HG03558 (cell line): ENCODE data around the gene MRAS.
"Not testable (repeated sequence)": the region's sequence is repeated elsewhere in the genome, so short reads cannot be mapped to it uniquely, and the experiment has no call there.

Source experiments
- ATAC-seq: cut with Tn5 transposase; IDR thresholded peaks from one replicate; pipeline ENCODE4 v1.9.1; 2021; ENCODE audit warnings: moderate number of reproducible peaks; ENCODE audit not compliant: unreplicated experiment; ENCODE audit errors: extremely low read depth

MRAS gene

GRCh38 chr3:138365253-138365555 lies 16.8 kb downstream of the MRAS start:
- ATAC-seq, result no peak

GRCh38 chr3:138366006-138366759 lies 17.8 kb downstream of the MRAS start:
- ATAC-seq, result no peak

GRCh38 chr3:138367326-138367850 lies 19.0 kb downstream of the MRAS start:
- ATAC-seq, result no peak

GRCh38 chr3:138367911-138368310 lies 19.5 kb downstream of the MRAS start:
- no peak for ATAC-seq

- ATAC-seq, result no peak
Measured at GRCh38 chr3:138369151-138369900, 20.9 kb downstream of the MRAS start.

- ATAC-seq, result no peak
Measured at GRCh38 chr3:138370321-138370720, 21.9 kb downstream of the MRAS start.

GRCh38 chr3:138371070-138371965 lies 22.9 kb downstream of the MRAS start:
- ATAC-seq, result peak; percentile 99

GRCh38 chr3:138373087-138373735 lies 24.8 kb downstream of the MRAS start:
- no peak for ATAC-seq

GRCh38 chr3:138373736-138374094 lies 25.3 kb downstream of the MRAS start:
- ATAC-seq, result no peak

- ATAC-seq, result no peak
Measured at GRCh38 chr3:138374573-138375134, 26.3 kb downstream of the MRAS start.

GRCh38 chr3:138375447-138375846 lies 27.1 kb downstream of the MRAS start:
- no peak for ATAC-seq

- ATAC-seq, result no peak
Measured at GRCh38 chr3:138376663-138377062, 28.3 kb downstream of the MRAS start.

- ATAC-seq, result not testable (repeated sequence)
Measured at GRCh38 chr3:138377212-138377611, 28.8 kb downstream of the MRAS start.

GRCh38 chr3:138377804-138378203 lies 29.4 kb downstream of the MRAS start:
- no peak for ATAC-seq

GRCh38 chr3:138378331-138378730 lies 30.0 kb downstream of the MRAS start:
- ATAC-seq, result no peak

- ATAC-seq, result no peak
Measured at GRCh38 chr3:138378990-138379389, 30.6 kb downstream of the MRAS start.

- no peak for ATAC-seq
Measured at GRCh38 chr3:138381413-138381901, 33.1 kb downstream of the MRAS start.

- ATAC-seq, result no peak
Measured at GRCh38 chr3:138381950-138382715, 33.8 kb downstream of the MRAS start.
